AG09319 (cell line): ENCODE measurements around the gene SLC44A5.
A peak's percentile ranks its signal among the peaks of the same experiment; 100 is the strongest.

Experiments used
- DNase-seq: peaks from one replicate; pipeline ENCODE4 v3.0.0-alpha.2; 2010; ENCODE audit warnings: low read depth; ENCODE audit errors: extremely low read depth
- CTCF ChIP-seq: IDR thresholded peaks from 2 replicates; pipeline ENCODE4 v1.5.1; 2011; ENCODE audit warnings: low read depth, mild to moderate bottlenecking, inconsistent platforms, low read length, moderate library complexity

Gene SLC44A5

GRCh38 chr1:75171876-75172275 is 439.0 kb downstream of the SLC44A5 start:
- no peak for TF ChIP-seq CTCF
- DNase-seq: no peak

DNA sequence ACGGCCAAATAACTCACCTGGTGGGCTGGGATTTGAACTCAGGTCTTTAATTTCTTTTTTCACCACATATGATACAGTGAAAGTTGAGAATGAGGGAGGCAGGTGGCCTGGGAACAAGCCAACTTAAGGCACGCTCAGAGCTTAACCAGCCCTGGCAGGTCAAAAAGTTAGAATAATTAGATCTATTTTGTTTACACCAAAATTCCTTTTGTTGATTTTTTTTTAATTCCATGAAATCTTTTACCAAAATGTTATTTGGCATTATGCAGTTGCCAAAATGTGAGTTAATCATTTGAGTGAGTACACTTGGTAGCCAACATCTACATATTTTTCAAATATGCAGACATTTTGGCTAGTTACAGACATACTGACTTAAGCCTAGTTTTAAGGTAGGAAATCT is 439.9 kb downstream of the SLC44A5 start:
- no peak for TF ChIP-seq CTCF
- peak; percentile 58 for DNase-seq

DNA sequence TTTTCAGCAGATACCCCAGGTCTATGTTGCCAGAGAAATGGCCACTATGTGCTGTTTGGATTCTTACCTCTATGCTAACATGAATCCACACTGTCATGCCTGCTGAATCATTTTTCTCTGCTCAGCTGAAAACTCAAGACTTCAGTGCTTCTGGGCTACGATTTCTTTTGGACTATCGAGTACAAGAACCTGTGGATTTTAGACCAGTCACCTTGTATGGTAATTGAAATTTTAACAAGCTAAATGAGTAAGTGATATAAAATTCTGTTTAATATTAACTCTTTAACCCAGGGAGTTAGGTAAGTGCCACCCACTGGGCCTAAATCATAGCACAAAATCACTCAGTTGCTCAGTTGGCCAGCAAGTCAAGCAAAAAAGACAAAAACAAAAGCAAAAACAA is 440.9 kb downstream of the SLC44A5 start:
- TF ChIP-seq CTCF: no peak
- DNase-seq: no peak

GRCh38 chr1:75166821-75167220 is 444.1 kb downstream of the SLC44A5 start:
- TF ChIP-seq CTCF: no peak
- DNase-seq: no peak

DNA sequence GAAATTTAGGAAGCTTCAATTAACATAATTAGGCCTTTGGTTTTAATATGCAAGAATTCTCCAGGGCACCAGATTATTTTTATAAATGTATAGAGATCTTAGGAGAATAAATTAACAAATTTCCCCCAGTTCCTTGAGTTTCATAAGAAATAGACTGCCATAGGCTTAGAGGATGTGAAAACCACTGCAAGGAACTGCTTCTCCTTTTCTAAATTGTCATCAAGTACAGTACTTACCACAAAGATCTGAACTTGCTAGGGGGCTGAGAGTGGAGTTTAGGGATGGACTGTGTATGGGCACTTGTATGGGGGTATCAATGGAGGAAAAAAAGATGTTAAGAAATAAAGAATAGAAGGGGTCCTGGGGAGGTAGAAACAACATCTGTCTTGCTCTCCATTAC is 445.6 kb downstream of the SLC44A5 start:
- no peak for TF ChIP-seq CTCF
- DNase-seq: no peak

DNA sequence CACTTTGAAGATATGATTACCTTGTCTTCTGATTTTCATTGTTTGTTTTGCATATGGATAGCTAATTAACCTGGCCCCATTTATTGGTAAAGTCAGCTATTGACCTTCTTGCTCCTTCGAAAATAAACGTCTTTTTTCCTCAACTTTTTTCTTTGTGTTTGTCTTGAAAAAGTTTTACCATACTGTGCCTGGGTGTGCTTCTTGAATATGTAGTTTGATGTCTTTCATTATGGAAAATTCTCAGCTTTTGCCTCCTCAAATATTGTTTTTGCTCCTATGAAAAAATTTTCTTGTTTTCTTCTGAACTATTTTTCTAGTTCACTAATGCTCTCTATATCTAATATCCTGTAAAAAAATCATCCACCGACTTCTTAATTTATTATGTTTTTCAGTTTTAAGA is 451.8 kb downstream of the SLC44A5 start:
- no peak for TF ChIP-seq CTCF
- DNase-seq: no peak
